Stimulated activated CD8-positive, alpha-beta memory T cell treated with anti-CD3 and anti-CD28 coated beads, Interleukin-15, amount 100 ng/mL, for 4 hours (primary cell): ENCODE results near the gene RALGPS2.
"Not testable (repeated sequence)": the region's sequence is repeated elsewhere in the genome, so short reads cannot be mapped to it uniquely, and the experiment has no call there.

Source experiments
- DNase-seq, 2 donors: peaks; one replicate each; pipeline ENCODE4 v3.0.0-alpha.2; 2020; ENCODE audit warnings: low read depth in 2 of 2

Gene RALGPS2

GRCh38 chr1:178942285-178943198 is 217.5 kb downstream of the RALGPS2 start:
- DNase-seq: no peak

DNA sequence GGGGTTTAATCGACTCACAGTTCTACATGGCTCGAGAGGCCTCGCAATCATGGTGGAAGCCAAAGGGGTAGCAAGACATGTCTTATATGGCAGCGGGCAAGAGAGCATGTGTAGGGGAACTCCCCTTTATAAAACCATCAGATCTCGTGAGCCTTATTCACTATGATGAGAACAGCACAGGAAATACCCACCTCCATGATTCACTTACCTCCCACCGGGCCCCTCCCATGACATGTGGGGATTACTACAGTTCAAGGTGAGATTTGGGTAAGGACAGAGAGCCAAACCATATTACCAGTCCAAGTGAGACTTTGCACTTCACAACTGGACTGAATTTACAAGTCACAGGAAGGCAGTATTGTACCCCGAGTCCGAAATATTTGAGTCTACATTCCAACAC is 219.7 kb downstream of the RALGPS2 start:
- no peak for DNase-seq

DNA sequence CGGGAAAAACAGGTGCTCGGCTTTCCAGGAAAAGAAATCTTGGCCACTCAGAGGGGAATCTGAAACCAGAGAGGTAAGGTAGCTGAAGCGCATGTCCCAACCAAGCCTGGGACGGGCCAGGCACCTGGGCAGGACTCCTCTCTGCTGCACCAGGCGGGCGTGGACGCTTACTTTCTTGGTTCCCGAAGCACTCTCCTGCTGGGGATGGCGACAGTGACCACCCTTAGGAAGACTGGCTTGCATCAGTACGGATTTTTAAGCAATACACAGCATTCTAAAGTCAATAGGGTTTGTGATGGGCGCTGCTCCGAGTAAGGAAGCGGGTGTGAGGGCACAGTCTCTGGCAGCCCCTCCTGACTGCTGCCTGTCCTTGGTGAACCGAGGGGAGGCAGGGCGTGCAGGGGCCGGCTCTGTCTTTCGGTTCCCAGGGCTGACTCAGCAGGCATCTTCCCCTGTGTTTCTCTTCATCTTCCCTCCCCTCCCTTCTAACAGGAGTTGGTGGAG is 220.8 kb downstream of the RALGPS2 start:
- DNase-seq: no peak

GRCh38 chr1:178946416-178946815 is 221.4 kb downstream of the RALGPS2 start:
- DNase-seq: no peak

DNA sequence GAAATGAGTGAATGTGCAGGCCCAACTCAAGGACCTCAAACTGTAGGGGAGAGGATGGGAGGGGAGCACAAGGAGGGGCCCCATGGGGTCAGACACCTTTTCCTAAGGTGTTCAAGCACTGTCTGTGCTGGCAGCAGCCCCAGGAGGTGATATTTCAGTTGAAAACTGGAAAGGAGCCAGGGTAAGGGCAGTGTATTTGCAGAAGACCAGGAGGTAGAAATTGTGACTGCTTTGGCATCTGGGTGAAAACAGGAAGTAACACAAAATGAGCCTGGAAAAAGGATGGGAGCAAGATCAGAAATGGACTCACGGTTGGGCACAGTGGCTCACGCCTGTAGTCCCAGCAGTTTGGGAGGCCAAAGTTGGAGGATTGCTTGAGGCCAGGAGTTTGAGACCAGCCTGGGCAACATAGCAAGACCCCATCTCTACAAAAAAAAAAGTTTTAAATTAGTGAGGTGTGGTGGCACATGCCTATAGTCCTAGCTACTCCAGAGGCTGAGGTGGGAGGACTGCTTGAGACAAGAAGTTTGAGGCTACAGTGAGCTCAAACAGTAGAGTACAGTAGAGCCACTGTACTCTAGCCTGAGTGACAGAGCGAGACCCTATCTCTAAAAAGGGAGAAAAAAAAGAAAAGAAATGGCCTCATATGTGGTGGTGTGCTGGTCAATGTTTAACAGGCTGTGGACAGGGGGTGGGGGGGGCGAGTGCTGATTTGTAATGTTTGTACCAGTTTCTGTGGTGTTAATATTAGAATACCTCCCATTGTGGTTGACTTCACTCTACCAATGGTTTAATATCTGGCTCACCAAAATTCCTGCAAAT is 222.0 kb downstream of the RALGPS2 start:
- DNase-seq: no peak

- DNase-seq: no peak
Observed at GRCh38 chr1:178947677-178947981, 222.6 kb downstream of the RALGPS2 start.

- no peak for DNase-seq
Observed at GRCh38 chr1:178948676-178949075, 223.6 kb downstream of the RALGPS2 start.

DNA sequence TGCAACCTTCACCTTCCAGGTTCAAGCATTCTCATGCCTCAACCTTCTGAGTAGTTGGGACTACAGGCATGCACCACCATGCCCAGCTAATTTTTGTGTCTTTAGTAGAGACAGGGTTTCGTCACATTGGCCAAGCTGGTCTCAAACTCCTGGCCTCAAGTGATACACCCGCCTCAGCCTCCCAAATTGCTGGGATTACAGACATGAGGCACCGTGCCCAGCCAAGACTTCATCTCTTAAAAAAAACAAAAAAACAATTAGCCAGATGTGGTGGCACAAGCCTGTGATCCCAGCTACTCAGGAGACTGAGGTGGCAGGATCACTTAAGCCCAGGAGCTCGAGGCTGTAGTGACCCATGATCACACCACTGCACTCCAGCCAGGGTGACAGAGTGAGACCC is 224.8 kb downstream of the RALGPS2 start:
- DNase-seq: not testable (repeated sequence)

- no peak for DNase-seq
Observed at GRCh38 chr1:178951600-178951999, 226.6 kb downstream of the RALGPS2 start.

- DNase-seq: no peak
Observed at GRCh38 chr1:178953034-178953433, 228.0 kb downstream of the RALGPS2 start.

- DNase-seq: no peak
Observed at GRCh38 chr1:178953538-178954324, 228.7 kb downstream of the RALGPS2 start.

DNA sequence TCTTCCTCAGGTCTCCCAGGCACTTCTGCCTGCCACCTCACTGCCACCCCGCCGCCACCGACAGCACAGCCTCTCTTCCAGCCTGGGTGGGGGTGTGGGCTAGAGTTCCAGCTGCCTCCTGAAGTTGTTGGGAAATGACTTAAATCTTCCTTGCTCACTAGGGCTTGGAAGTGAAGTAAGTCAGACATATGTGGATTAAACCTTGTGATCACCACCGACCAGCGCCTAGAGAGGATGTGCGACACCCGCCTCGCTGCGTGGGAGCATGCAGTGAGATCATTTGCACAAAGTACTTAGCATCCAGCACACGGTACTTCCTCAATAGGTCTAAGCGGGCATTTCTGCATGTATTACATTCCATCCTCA is 229.3 kb downstream of the RALGPS2 start:
- no peak for DNase-seq

GRCh38 chr1:178954937-178955336 is 229.9 kb downstream of the RALGPS2 start:
- DNase-seq: no peak

- DNase-seq: no peak
Observed at GRCh38 chr1:178955391-178955954, 230.4 kb downstream of the RALGPS2 start.

DNA sequence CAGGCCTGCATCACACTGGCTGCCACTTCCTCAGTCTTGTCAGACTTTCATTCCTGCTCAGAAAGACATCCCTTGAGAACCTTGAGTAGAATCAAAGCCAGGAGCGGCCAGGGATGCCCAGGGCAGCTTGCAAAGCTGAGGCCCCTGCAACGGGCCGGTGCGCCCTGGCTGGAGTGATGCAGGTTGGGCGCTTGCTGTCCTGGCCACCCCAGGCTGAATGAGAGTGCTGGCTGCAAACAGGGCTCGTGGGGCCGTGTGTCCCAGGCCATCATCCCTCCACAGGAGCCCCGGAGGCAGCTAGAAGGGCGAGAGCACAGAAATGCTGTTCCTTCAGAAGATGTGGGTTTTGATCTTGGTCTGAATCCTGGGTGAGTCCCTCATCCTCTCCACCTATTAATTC is 233.4 kb downstream of the RALGPS2 start:
- DNase-seq: no peak

GRCh38 chr1:178959543-178960460 is 234.8 kb downstream of the RALGPS2 start:
- DNase-seq: no peak

GRCh38 chr1:178960482-178961240 is 235.6 kb downstream of the RALGPS2 start:
- DNase-seq: no peak

DNA sequence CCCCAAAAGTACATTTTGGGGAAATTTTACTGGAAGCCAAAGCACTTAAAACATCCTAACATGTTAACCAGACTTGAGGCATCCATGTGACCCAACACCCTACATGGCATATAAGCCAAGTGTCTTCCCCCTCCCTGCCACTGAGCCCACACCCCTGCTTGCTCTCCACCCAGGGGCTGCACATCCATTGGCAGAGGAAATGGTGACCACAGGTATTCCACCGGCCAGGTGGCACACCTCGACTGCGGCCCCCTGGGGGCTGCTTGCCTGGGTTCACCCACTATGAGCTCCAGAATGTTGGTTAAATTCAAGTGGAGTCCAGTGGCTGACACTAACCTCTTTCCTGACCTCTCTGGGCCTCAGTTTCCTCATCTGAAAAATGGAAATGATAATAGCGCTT is 236.3 kb downstream of the RALGPS2 start:
- DNase-seq: no peak

GRCh38 chr1:178961868-178962267 is 236.8 kb downstream of the RALGPS2 start:
- DNase-seq: no peak
